Measurements from ENCODE around the gene PPIG. TPM values are rescaled to one million over a fixed set of nuclear protein-coding genes. Genes with fewer than 3 reads are reported as not detected.

Gene PPIG
- total and polyA plus RNA-seq, 9 of the 15 experiments (the other 6 are each of a cell fraction or from before 2014, with no cell fraction given), result 52.5 to 166 (median 124) TPM

DNA sequence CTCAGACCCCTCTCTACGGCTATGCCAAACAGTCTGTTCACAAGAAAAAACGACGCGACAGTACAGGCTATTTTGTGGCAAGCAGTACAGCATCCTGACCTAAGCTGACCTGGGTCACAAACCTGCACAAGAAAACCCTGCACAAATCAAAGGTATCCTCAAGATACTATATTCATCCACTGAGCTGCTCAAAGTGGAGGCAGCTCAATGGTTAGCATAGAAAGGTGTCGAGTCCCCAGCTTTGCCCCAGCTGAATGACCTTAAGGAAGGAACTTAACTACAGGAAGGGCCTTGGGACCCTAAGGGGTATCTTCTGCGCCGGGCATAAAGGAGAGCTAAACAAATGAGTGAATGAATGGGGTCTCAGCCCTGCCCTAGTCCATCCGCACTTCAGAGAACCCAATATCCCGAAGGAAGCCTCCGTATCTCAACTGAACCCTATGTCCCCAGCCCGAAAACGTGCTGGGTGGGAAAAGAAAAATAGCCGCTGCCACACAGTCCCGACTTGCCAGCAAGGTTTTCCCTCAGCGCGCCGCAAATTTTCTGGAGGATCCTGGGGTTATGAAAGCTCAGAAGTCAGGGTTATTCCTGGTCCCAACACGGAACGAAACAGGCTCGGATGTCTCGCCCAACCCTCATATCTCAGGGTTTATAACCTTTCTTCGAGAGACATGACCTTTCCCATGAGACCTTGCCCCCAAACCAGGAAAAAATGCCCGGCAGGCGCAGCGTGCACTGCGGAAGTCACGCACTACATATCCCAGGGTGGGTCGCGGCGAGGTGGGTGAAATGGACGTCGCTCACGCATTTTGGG is 10.8 kb upstream of the PPIG start, which contains the start of gene FASTKD1 (continued):
- peak; percentile 39 for TF ChIP-seq HDAC3 (IDR thresholded peaks at IDR 0.05; ENCODE audit: borderline replicate concordance, partially characterized antibody)
- TF ChIP-seq RNF2 (IDR thresholded peaks at IDR 0.05), result peak; percentile 8
- peak; percentile 43; the same call in 1 of the 2 replicates for TF ChIP-seq ZBTB7A (IDR thresholded peaks at IDR 0.05; ENCODE audit: borderline replicate concordance, control insufficient read depth, low read depth, low read length)
- peak; percentile 42 for TF ChIP-seq ZBTB8A (IDR thresholded peaks at IDR 0.05; ENCODE audit: partially characterized antibody)
- peak; percentile 81 for TF ChIP-seq L3MBTL2 (IDR thresholded peaks at IDR 0.05)
- TF ChIP-seq, protein P1, sequence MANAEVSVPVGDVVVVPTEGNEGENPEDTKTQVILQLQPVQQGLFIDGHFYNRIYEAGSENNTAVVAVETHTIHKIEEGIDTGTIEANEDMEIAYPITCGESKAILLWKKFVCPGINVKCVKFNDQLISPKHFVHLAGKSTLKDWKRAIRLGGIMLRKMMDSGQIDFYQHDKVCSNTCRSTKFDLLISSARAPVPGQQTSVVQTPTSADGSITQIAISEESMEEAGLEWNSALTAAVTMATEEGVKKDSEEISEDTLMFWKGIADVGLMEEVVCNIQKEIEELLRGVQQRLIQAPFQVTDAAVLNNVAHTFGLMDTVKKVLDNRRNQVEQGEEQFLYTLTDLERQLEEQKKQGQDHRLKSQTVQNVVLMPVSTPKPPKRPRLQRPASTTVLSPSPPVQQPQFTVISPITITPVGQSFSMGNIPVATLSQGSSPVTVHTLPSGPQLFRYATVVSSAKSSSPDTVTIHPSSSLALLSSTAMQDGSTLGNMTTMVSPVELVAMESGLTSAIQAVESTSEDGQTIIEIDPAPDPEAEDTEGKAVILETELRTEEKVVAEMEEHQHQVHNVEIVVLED (CRISPR knock-in tag; IDR thresholded peaks at IDR 0.05), result peak; percentile 99
- no peak for TF ChIP-seq RBM25 (IDR thresholded peaks at IDR 0.05; ENCODE audit: low read depth, low read length, severe bottlenecking)
- peak in 1 of 2 experiments; percentile 58; a peak in 2 of 4 replicates for TF ChIP-seq FOXA3 (CRISPR knock-in tag; conservative IDR thresholded peaks at IDR 0.05 in 1 of 2, IDR thresholded peaks at IDR 0.05 in 1 of 2)
- TF ChIP-seq, protein P2, sequence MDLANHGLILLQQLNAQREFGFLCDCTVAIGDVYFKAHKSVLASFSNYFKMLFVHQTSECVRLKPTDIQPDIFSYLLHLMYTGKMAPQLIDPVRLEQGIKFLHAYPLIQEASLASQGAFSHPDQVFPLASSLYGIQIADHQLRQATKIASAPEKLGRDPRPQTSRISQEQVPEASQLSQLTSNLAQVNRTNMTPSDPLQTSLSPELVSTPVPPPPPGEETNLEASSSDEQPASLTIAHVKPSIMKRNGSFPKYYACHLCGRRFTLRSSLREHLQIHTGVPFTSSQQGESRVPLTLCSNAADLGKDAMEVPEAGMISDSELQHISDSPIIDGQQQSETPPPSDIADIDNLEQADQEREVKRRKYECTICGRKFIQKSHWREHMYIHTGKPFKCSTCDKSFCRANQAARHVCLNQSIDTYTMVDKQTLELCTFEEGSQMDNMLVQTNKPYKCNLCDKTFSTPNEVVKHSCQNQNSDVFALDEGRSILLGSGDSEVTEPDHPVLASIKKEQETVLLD (IDR thresholded peaks at IDR 0.05), result peak; percentile 97
- no peak for TF ChIP-seq NFXL1 (CRISPR knock-in tag; IDR thresholded peaks at IDR 0.05)
- TF ChIP-seq, protein P3, sequence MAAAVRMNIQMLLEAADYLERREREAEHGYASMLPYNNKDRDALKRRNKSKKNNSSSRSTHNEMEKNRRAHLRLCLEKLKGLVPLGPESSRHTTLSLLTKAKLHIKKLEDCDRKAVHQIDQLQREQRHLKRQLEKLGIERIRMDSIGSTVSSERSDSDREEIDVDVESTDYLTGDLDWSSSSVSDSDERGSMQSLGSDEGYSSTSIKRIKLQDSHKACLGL (CRISPR knock-in tag; IDR thresholded peaks at IDR 0.05; ENCODE audit: borderline replicate concordance, poor library complexity, severe bottlenecking), result peak; percentile 22
- TF ChIP-seq ZNF239 (CRISPR knock-in tag; IDR thresholded peaks at IDR 0.05), result no peak
- TF ChIP-seq, protein P4, sequence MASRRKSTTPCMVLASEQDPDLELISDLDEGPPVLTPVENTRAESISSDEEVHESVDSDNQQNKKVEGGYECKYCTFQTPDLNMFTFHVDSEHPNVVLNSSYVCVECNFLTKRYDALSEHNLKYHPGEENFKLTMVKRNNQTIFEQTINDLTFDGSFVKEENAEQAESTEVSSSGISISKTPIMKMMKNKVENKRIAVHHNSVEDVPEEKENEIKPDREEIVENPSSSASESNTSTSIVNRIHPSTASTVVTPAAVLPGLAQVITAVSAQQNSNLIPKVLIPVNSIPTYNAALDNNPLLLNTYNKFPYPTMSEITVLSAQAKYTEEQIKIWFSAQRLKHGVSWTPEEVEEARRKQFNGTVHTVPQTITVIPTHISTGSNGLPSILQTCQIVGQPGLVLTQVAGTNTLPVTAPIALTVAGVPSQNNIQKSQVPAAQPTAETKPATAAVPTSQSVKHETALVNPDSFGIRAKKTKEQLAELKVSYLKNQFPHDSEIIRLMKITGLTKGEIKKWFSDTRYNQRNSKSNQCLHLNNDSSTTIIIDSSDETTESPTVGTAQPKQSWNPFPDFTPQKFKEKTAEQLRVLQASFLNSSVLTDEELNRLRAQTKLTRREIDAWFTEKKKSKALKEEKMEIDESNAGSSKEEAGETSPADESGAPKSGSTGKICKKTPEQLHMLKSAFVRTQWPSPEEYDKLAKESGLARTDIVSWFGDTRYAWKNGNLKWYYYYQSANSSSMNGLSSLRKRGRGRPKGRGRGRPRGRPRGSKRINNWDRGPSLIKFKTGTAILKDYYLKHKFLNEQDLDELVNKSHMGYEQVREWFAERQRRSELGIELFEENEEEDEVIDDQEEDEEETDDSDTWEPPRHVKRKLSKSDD (conservative IDR thresholded peaks at IDR 0.05; ENCODE audit: low read length), result 0 out of 2 replicates have a peak, but pooled peaks have one; percentile 61
- peak; percentile 96 for TF ChIP-seq NR2C1 (IDR thresholded peaks at IDR 0.05)
- TF ChIP-seq NR2C1 (tag; IDR thresholded peaks at IDR 0.05), result peak; percentile 99
- TF ChIP-seq, protein P5, sequence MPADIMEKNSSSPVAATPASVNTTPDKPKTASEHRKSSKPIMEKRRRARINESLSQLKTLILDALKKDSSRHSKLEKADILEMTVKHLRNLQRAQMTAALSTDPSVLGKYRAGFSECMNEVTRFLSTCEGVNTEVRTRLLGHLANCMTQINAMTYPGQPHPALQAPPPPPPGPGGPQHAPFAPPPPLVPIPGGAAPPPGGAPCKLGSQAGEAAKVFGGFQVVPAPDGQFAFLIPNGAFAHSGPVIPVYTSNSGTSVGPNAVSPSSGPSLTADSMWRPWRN (IDR thresholded peaks at IDR 0.05; ENCODE audit: low read depth), result 0 out of 2 replicates have a peak, but pooled peaks have one; percentile 12
- TF ChIP-seq EGR1 (conservative IDR thresholded peaks at IDR 0.05), result peak; percentile 92
- TF ChIP-seq, protein P6, sequence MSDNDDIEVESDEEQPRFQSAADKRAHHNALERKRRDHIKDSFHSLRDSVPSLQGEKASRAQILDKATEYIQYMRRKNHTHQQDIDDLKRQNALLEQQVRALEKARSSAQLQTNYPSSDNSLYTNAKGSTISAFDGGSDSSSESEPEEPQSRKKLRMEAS (CRISPR knock-in tag; IDR thresholded peaks at IDR 0.05), result peak; percentile 82
- TF ChIP-seq LCOR (CRISPR knock-in tag; IDR thresholded peaks at IDR 0.05), result peak; percentile 98
- peak; percentile 84 for TF ChIP-seq RBBP5 (IDR thresholded peaks at IDR 0.05; ENCODE audit: borderline replicate concordance, insufficient read depth, low read length, poor library complexity, severe bottlenecking)
